PC-3 (cell line): ENCODE data around the gene ZNF322. TPM values are rescaled to one million over a fixed set of nuclear protein-coding genes. Genes with fewer than 3 reads are reported as not detected.
"Not testable (repeated sequence)": the region's sequence is repeated elsewhere in the genome, so short reads cannot be mapped to it uniquely, and the experiment has no call there.

Experiments used
- ATAC-seq: fragments of 200-7000 bp; cut with Tn5 transposase; 2 replicates; pipeline ENCODE4 v1.9.1; 2020; ENCODE audit warnings: mild to moderate bottlenecking, moderate library complexity
- BruUV-seq: library from RNA; stranded (reverse); fragments of 400-500 nt; replicated peaks from 2 replicates; lab custom pipeline; 2021; lab: Mats Ljungman, UMichigan
- CTCF ChIA-PET: fragments of 300-600 bp; sonication (Branson Sonifier 250); formaldehyde crosslinking; loops from one replicate; lab custom pipeline; 2022; ENCODE audit warnings: antibody characterized with exemption; lab: Charles Lee
- POLR2A ChIA-PET: fragments of 300-600 bp; sonication (Branson Sonifier 250); formaldehyde crosslinking; loops from one replicate; lab custom pipeline; 2022; ENCODE audit warnings: antibody characterized with exemption; ENCODE audit not compliant: unreplicated experiment; lab: Charles Lee
- DNase-seq: peaks from one replicate; pipeline ENCODE4 v3.0.0-alpha.2; 2015
- H2AFZ ChIP-seq: fragments of 300-600 bp; sonication (generic); 2 replicates; pipeline ENCODE4 v1.6.0; 2016; ENCODE audit warnings: antibody characterized with exemption, low read length
- H3F3A ChIP-seq: fragments of 300-600 bp; sonication (generic); one replicate; pipeline ENCODE4 v1.6.0; 2017; ENCODE audit warnings: antibody characterized with exemption, low read length, control low read depth, mild to moderate bottlenecking; ENCODE audit not compliant: unreplicated experiment
- H3K27ac ChIP-seq: fragments of 300-600 bp; sonication (generic); 2 replicates; pipeline ENCODE4 v1.5.1; 2016; ENCODE audit warnings: mild to moderate bottlenecking, low read length
- H3K27me3 ChIP-seq: fragments of 300-600 bp; sonication (generic); 2 replicates; pipeline ENCODE4 v1.6.1; 2016; ENCODE audit warnings: low read length, mixed read lengths
- H3K36me3 ChIP-seq: fragments of 300-600 bp; sonication (generic); 2 replicates; pipeline ENCODE4 v1.6.1; 2016; ENCODE audit warnings: low read depth, mixed run types, low read length, mixed read lengths
- H3K4me1 ChIP-seq: fragments of 300-600 bp; sonication (generic); 2 replicates; pipeline ENCODE4 v1.5.1; 2016; ENCODE audit warnings: low read length; ENCODE audit not compliant: insufficient read depth
- H3K4me2 ChIP-seq: fragments of 300-600 bp; sonication (generic); 2 replicates; pipeline ENCODE4 v1.6.0; 2016; ENCODE audit warnings: low read length
- H3K4me3 ChIP-seq: fragments of 300-600 bp; sonication (generic); 2 replicates; pipeline ENCODE4 v1.5.1; 2016; ENCODE audit warnings: mild to moderate bottlenecking, low read length, mixed read lengths
- H3K79me2 ChIP-seq: fragments of 300-600 bp; sonication (generic); 2 replicates; pipeline ENCODE4 v1.6.1; 2017; ENCODE audit warnings: low read length, mixed read lengths
- H3K9ac ChIP-seq: fragments of 300-600 bp; sonication (generic); 2 replicates; pipeline ENCODE4 v1.6.0; 2016; ENCODE audit warnings: mild to moderate bottlenecking, low read length
- H3K9me2 ChIP-seq: fragments of 300-600 bp; sonication (generic); replicated peaks from 2 replicates; pipeline ENCODE4 v1.6.1; 2016; ENCODE audit warnings: mixed run types, low read length, mixed read lengths
- H3K9me3 ChIP-seq: fragments of 300-600 bp; sonication (generic); 2 replicates; pipeline ENCODE4 v1.6.1; 2016; ENCODE audit warnings: low read length, mixed read lengths
- H4K20me1 ChIP-seq: fragments of 300-600 bp; sonication (generic); 2 replicates; pipeline ENCODE4 v1.6.1; 2016; ENCODE audit warnings: low read length, mixed read lengths
- intact Hi-C: fragments of 100-400 bp; cut with micrococcal nuclease; formaldehyde crosslinking; loops from 2 replicates; pipeline ENCODE4 v1.9.0; 2023
- total RNA-seq: library from RNA; depleted of rRNA; stranded (reverse); fragments of >200 nt; gene quantifications from 2 replicates; pipeline ENCODE4 v1.2.3, GENCODE V29; 2014

Gene ZNF322
- total RNA-seq, 1 experiment from 2014 or later = 15.7 TPM

DNA sequence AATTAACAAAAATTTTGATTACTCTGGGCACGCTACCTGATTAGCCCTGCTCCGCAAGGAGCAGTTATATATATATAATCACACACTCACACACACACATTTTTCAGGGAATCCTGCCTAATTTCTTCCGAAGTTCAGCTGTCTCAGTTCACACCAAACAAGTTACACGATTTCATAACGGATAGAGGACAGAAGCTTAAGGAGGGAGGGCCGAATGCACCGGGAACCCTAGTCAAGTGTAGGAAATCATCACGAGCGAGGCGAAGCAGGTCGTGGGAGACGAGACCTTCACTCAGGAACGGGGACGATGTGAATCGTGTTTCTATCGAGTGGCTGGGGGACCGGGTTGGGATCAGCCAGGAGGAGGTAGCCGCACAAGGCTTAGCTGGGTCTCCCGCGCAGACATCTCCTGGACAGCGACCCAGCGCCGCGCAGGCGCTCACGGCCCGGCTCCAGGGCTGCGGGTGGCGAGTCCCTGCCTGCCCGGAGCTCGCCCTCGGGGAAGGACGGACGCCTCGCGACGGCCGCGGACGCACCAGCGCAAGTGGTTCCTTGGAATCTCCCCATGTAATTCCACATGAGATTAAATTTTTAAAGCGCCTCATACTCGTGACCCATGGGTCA is 29.9 kb upstream of the ZNF322 start:
- CTCF ChIA-PET = not testable (repeated sequence)

DNA sequence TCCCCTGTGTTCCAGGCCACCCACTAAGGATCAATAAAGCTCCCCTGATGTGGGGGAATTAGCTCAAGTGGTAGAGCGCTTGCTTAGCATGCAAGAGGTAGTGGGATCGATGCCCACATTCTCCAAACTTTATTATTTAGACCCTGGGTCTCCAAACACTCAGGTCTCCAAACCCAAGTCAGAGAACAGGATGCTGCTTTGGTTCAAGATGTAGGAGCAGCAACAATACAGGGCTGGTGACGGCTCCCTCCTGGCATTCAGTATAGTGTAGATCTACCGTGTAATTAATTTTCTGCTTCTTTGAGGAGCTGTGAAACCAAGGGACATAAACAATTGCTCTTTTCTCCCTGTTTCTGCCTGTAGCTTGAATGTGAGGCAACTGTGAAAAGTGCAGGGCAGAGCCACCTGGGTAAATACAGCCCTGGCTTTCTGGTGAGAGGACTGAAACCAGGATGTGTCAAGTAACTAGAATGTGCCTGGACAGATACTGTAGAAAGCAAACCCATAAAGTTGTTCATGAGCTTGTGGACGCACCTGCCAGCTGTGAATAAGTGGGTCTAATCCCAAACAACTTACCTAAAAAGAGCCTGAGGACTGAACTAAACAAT is 23.0 kb upstream of the ZNF322 start:
- H3K9ac ChIP-seq, POLR2A ChIA-PET, H3F3A ChIP-seq: not testable (repeated sequence)

More for the DNA sequence above, 29.9 kb upstream of the ZNF322 start:
- POLR2A ChIA-PET, DNase-seq, H3K27me3 ChIP-seq, H3K27ac ChIP-seq, intact Hi-C loops, ATAC-seq, H3K4me1 ChIP-seq, H3K36me3 ChIP-seq, H3K79me2 ChIP-seq, H3F3A ChIP-seq, BruUV-seq, H3K4me2 ChIP-seq, H3K9ac ChIP-seq, H4K20me1 ChIP-seq, H3K9me2 ChIP-seq, H2AFZ ChIP-seq, H3K9me3 ChIP-seq, H3K4me3 ChIP-seq: not testable (repeated sequence)

DNA sequence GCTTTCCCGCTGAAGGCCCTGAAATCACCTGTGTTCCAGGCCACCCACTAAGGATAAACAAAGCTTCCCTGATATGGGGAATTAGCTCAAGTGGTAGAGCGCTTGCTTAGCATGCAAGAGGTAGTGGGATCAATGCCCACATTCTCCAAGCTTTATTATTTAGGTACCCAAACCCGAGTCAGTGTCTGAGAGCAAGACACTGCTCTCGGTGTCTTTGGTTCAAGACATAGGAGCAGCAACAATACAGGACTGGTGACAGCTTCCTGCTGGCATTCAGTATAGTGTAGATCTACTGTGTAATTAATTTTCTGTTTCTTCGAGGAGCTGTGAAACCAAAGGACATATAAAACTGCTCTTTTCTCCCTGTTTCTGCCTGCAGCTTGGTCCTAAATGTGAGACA is 13.7 kb upstream of the ZNF322 start:
- intact Hi-C loops, H3K79me2 ChIP-seq, H3K4me2 ChIP-seq, DNase-seq, H3K9me3 ChIP-seq, ATAC-seq, CTCF ChIA-PET, H3K9ac ChIP-seq, H3K27ac ChIP-seq, H2AFZ ChIP-seq, H3K4me1 ChIP-seq, BruUV-seq, POLR2A ChIA-PET, H3K4me3 ChIP-seq, H3F3A ChIP-seq, H3K9me2 ChIP-seq, H3K36me3 ChIP-seq, H3K27me3 ChIP-seq, H4K20me1 ChIP-seq: not testable (repeated sequence)

More for the DNA sequence above, 23.0 kb upstream of the ZNF322 start:
- H3K4me2 ChIP-seq, CTCF ChIA-PET, H3K4me1 ChIP-seq, H3K36me3 ChIP-seq, ATAC-seq, H3K4me3 ChIP-seq, H2AFZ ChIP-seq, H3K9me2 ChIP-seq, H3K27ac ChIP-seq, H3K79me2 ChIP-seq, H3K9me3 ChIP-seq, DNase-seq, intact Hi-C loops, BruUV-seq, H3K27me3 ChIP-seq, H4K20me1 ChIP-seq: not testable (repeated sequence)

DNA sequence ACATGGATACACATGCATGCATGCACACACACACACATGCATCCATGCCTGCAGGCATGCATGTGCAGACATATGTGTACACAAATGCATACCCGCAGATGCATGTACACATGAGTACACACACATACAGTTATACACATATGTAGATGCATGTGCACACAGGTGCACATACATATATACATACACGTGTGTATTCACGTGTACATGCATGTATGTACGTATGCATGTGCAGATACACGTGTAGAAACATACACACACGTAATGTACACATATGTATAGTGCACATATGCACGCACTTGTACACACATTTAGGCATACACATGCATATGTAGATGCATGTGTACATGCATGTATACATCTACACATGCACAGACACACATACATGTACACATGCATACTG is 11.0 kb upstream of the ZNF322 start:
- H3K9ac ChIP-seq, H3K79me2 ChIP-seq, H3K4me1 ChIP-seq, H3K9me3 ChIP-seq, H4K20me1 ChIP-seq, H3K27me3 ChIP-seq, H2AFZ ChIP-seq, H3K4me2 ChIP-seq, DNase-seq, POLR2A ChIA-PET, CTCF ChIA-PET, H3K4me3 ChIP-seq, H3K36me3 ChIP-seq, BruUV-seq, H3K9me2 ChIP-seq, H3F3A ChIP-seq, H3K27ac ChIP-seq, ATAC-seq, intact Hi-C loops: not testable (repeated sequence)

DNA sequence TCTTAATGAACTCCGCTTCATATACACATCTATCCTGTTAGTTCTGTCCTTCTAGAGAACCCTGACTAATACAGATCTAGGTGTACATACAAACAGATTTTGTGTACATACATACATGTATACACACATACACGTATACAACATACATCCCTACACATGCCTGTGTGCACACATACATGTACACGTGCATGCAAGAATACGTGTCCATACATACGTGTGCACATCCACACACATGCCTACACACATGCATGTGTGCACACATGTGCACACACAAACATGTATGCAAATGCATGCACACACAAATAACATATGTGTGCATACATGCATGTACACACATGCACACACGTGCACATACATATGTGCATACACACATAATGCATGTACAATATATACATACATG is 10.5 kb upstream of the ZNF322 start:
- intact Hi-C loops, H3K4me3 ChIP-seq, H3K27ac ChIP-seq, H3K9ac ChIP-seq, H3K4me2 ChIP-seq, H3K4me1 ChIP-seq, H3K9me2 ChIP-seq, H4K20me1 ChIP-seq, H3K27me3 ChIP-seq, DNase-seq, H3K9me3 ChIP-seq, H3F3A ChIP-seq, H2AFZ ChIP-seq, CTCF ChIA-PET, H3K79me2 ChIP-seq, BruUV-seq, ATAC-seq, H3K36me3 ChIP-seq, POLR2A ChIA-PET: not testable (repeated sequence)
